SKM-1 (cell line): ENCODE results near the gene MEF2A.
"Not testable (repeated sequence)": the region's sequence is repeated elsewhere in the genome, so short reads cannot be mapped to it uniquely, and the experiment has no call there.

Experiments used
- DNase-seq: peaks from one replicate; lab custom pipeline; 2025; ENCODE audit not compliant: unreplicated experiment; lab: John Stamatoyannopoulos, UW

The MEF2A gene

DNA sequence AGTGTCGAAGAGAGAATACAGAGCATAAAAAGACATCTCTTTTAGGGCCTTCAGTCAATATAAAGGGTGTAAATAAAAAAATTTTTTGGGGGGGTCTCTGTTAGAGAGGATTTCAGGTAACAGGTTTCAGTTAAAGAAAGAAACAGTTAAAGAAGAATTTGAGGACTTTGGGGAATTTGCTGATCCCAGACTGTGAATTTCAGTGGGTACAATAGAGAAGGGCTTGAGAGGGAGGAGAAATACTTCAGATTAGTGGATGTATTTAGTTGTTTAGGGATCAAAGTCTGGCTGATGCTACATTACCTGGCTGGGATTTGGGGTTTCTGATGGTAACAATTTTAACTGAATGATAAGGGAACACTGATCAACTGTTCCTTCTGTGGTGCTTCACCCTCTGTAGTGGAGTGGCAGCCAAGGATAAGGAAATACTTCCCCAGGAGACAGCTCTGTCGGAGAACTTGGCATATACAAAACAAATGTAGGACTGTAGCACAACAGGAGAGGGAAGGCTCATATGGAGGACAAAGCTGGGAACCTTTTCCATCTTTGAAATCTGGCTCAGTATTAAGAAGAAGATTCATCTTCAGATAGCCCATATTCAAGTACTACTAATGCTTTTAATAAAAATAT is 79.2 kb downstream of the MEF2A start:
- no peak for DNase-seq

DNA sequence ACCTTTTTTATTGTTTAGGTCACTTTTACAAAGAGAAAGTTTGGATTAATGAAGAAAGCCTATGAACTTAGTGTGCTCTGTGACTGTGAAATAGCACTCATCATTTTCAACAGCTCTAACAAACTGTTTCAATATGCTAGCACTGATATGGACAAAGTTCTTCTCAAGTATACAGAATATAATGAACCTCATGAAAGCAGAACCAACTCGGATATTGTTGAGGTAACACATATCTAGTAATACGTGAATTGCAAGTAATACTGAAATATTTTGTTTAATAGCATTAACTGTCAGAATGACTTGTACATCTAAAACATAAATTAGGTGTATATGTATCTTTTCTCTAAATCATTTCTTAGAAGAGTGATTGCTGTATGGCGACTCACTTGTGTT is 79.8 kb downstream of the MEF2A start:
- DNase-seq: no peak

DNA sequence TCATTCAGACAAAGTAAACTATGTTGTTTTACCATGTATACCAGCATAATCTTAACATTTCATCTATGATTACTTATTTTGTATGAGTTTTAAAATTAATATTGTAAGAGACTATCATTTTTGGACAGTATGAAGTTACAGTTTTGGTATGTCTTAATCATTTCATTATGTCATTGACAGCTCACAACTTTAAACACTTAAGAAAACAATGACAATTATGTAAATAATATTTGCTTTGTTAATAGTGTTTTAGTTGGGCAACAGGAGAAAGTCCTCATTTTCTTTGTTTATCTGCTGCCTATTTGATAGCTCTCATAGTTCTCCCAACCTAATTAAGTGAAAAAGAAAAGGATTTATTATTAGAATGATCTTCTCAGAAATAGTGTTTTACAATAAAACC is 80.2 kb downstream of the MEF2A start:
- DNase-seq: no peak

DNA sequence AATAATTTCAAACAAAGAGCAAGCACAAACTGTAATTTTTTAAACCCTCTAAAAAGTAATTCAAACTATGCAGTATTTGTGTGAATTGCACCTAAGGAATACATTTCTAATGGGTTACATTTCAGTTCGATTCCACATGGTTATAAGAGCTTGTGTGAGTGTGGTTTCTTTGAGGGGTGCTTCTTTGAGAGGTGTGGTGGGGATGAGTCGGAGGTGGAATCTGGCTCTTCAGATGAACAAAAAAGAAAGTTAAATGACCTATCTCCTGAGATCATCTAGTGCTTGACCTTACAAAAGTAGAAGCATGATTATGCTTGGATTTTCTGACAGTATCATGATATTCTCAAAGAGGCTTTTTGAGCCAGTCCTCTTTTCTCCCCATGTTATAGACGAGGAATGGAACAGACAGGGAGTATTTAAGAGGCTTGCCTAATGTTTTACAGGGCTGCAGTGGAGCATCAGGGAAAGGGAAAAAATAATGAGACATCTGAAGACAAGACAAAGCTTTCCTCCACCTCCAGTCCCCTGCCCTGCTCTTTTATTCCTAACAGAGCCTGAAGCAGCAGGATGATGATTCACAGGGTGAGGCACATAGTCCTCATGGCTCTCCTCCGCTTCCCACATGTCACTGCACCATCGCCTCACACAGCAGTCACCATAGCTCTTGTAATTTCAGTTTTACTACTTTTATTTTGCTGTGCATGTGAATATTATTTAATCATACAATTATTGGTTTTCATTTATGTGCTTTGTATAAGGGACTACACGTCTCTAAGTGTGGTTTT is 85.4 kb downstream of the MEF2A start:
- DNase-seq: no peak

DNA sequence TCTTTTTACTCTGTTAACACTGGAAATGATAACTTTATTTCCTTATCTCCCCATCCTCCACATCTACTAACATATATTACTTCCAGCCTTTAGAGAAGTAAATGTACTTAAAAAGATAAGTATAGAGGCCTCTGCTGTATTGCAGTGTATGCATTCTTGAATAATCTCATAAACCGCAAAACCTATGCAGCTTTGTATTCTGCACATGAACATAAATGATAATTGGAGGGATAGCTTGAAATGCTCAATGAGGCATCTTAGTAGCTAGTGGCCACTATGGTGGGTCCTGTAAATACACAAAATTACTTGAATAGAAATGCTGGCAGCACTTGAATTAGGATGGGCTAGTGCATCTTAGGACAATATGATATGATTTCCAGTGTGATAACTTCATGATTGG is 90.4 kb downstream of the MEF2A start:
- no peak for DNase-seq

DNA sequence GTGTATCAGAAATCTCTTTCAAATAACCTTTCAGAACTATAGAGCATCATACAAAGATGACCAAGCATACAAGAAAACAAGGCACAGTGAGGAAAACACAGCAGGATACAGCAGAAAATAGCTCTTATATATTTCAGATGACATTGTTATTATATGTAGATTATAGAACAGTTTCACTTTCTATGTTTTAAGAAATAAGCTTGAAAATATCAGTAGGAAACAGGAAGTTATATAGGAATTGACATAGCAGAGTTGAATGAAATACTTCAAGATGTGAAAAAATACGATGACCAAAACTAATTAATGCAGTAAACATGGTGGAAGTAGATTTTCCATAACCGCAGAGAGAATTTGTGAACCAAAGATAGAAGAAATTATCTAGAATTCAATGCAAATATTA is 92.2 kb downstream of the MEF2A start:
- DNase-seq: no peak

DNA sequence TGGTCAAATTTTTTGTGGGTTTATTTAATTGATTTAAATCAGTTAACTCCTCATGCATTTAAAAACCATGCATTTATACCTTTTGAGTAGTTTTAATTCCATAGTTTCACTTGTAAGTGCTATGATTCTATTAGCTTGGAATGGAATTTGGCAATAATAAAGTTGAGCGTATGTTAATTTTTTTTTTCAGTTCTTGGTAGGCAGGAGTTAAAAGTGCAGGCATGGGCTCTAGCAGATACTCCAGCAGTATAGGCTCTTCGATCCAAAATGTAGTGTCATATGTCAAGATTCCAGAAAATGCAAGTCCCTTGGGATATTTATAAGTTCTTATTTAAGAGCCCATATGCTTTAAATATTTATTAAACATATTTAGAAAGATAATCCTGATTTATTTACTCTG is 97.1 kb downstream of the MEF2A start:
- DNase-seq: no peak

DNA sequence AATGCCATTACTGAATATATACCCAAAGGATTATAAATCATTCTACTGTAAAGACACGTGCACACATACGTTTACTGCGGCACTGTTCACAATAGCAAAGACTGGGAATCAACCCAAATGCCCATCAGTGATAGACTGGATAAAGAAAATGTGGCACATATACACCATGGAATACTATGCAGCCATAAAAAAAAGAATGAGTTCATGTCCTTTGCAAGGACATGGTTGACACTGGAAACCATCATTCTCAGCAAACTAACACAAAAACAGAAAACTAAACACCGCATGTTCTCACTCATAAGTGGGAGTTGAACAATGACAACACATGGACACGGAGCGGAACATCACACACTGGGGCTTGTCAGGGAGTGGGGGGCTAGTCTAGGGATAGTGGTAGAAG is 100.3 kb downstream of the MEF2A start:
- DNase-seq: not testable (repeated sequence)

DNA sequence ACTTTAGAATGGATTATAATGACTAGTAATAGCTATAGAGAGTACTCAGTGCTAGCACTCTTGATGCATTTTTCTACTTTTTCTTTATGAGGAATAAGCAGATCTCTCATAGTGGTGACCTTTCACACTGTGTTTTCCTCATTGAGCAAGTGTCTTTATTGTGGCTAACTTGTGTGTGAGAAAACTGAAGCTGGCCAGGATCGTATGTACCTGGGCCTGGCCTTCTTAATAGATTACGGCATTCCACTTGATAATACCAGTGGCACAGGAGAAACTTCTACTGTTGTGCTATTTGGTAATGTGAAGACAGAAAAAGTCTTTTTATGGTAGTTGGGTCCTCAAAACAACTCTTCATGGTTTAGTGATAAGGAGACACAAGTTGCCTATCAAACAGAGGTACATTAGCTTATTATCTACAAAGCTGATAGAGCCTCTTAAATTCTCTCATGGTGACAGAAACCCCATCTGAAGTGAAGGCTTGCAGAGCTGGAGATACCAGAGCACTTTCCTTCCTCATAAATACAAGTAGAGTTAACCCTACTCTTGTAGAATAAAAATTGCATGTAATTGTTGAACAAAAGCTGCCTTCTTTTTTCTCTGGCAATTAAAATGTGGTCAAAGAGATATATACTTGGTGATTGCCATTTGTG is 102.9 kb downstream of the MEF2A start:
- no peak for DNase-seq

DNA sequence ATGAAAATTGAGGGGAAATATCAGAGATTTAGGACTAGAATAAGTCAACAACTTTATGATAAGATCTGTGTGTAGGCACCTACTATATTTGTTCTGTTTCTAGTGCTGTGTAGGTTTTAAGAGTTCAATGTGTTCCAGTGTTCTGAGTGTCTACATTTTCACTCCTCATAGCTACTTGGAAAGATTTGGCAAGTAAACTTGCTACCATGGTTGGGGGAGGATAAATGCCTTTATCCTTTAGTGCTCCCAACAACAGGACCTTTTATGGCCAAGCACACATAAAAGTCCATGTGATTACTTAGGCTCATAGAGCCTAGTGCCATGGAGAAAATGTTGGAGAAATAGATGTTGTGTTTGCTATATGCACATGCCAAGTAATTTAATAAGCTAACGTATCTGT is 103.5 kb downstream of the MEF2A start:
- DNase-seq: no peak

DNA sequence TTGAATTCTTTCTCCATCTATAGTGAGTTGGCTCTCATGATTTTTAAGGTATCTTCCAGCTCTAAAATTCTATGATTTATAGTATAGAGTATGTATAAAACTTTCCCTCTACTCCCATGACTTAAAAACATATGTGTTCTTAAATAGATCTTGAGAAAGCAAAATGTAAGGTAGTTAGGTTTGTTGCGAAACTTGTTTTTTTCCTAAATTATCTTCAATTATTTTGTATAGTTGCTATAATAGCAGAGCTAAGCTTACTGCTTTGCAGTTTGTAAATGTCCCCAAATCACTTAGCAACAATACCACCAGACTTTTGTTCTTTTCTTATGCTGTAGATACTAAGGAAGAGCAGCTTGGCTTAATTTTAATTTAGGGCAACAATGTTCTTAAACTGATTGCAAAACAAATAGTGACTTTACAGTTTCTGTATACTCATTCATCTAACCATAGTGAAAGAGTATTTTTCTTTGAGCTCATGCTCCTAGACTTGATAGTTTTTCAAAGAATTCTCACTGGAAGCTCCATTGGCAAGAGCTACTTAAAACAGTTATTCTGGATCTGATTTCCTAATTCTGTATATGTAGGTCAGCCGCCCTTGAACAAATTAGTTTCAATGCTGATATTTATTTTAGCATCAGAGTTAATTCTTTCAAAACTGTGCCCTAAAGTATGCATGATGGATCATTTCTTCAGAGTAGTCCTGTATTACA is 106.3 kb downstream of the MEF2A start:
- no peak for DNase-seq

DNA sequence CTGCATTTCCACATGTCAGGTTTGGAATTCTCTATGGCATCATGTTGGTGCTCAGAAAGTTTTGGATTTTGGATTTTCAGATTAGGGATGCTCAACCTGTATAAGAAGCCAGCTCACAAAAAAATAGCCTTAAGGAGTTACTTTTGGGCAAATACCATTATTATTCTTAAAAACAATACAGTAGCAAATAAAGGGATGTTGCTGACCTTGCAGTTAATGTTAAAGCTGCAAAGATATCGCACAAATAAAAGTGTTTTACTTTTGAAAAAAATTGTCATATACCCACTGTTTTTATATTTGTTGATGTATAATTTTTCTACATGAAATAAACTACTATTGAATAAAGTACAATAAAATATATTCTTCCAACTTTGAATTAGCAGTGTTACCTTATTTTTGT is 107.3 kb downstream of the MEF2A start:
- no peak for DNase-seq

DNA sequence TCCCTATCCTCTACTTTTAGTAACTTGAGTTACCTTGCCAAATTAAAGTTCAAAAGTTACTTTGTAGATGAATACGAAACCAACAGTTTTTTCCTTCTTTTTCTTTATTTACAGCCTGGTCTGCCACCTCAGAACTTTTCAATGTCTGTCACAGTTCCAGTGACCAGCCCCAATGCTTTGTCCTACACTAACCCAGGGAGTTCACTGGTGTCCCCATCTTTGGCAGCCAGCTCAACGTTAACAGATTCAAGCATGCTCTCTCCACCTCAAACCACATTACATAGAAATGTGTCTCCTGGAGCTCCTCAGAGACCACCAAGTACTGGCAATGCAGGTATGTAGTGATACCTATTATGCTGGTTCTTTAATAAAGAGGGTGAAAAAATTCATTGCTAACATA is 108.5 kb downstream of the MEF2A start:
- no peak for DNase-seq

DNA sequence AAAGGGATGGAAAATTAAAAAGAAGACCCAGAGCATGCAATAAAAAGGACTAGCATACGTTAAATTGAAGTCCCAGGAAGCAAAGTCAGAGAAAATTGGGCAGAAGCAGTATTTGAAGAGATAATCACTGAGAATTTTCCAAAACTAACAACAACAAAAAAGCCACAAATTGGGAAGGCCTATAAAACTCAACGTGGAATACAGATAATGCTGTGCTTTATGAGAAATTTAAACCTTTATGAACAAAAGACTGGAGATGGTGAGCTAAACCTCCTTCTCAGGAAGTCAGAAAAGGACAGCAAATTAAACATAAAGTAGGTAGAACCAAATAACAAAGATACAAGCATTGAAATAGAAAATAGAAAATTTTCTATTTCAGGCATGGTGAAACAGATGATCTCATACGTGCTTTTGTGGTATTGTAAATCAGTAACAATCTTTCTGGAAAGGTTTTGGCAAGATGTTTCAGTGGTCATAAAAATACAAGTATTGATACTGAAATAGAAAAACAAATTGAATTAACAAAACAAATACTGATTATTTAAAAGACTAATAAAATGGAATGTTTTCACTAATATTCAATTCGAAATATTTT is 111.9 kb downstream of the MEF2A start:
- DNase-seq: no peak

DNA sequence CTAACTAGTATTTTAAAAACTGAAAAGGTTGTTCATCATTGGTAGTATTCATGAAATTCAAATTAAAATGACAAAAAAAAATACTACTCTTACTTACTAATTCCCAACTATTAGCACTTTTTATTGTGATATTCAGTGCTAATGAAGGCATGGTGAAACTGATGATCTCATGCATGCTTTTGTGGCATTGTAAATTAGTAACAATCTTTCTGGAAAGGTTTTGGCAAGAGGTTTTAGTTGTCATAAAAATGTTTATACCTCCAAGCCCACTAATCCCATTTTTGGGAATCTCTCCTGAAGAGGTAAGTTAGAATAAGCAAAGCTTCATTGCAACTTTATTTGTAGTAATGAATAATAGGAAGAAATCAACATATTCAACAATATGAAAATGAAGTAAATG is 114.5 kb downstream of the MEF2A start:
- DNase-seq: no peak

DNA sequence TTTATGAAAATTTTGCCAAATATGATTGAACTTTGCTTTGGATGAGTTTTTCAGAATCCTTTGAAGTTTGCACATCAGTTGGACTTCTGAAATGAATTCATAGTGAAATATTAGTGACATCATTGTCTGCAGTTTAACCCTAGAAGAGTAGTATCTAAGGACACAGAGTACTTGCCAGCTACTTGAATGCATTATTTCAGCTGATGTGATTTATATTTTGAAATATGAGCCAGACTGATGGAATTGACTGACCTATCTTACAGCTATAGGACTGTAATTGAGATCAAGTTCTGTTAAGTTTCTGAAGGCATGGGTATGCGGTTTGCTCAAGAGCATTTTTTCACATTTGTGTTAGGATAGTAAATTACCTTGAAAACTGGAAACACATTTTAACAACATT is 116.2 kb downstream of the MEF2A start:
- DNase-seq: no peak

DNA sequence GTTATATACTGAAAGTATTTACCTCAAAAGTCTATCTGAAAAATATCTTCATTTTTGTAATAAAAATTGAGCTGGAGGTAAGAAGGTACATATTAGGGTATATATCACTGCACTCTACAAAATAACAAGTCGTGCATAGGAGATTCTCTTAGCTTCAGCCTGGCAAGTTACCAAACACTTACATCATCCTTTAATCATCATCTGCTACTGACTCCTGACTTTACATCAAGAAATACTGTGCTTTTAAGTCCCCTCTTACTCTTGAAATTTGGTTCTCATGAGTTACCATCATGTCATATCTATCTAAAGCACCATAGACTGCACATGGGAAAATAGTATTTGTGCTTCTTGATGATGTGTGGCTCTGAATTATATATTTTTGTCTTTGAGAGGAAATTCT is 116.7 kb downstream of the MEF2A start:
- no peak for DNase-seq

DNA sequence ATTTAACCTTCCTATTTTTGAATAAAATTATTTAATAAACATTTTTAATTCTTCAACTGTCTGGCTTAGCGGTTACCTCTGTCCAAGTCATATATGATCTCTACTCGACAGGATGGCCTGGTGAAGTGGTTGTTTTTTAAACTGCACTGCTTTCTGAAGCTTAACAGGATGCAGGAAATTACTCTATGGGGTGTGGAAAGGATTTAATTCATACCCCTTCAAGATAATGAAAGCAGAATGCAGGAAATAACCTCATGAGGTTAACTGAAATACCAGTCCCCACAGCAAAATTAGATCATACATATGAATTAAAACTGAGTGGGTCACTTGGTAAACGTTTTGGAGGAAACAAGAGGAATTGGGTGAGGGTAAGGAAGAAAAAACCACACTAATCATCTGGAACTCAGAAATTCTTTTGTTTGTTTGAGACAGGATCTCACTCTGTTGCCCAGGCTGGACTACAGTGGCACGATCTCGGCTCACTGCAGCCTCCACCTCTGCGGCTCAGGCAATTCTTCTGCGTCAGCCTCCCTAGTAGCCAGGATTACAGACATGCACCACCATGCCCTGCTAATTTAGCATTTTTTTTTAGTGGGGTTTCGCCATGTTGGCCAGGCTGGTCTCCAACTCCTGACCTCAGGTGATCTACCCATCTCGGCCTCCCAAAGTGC is 117.4 kb downstream of the MEF2A start:
- no peak for DNase-seq

DNA sequence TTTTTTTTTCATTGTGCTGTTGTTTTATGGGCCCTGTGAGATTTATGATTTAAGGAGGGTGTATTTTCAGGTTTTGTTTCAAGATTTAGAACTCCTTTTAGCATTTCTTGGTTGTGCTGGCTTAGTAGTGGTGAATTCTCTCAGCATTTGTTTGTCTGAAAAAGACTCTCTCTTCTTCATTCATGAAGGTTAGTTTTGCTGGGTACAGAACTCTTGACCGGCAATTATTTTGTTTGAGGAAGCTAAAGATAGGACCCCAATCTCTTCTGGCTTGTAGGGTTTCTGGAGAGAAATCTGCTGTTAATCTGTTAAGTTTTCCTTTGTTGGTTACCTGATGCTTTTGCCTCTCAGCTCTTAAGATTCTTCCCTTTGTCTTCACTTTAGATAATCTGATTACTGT is 120.5 kb downstream of the MEF2A start:
- no peak for DNase-seq

DNA sequence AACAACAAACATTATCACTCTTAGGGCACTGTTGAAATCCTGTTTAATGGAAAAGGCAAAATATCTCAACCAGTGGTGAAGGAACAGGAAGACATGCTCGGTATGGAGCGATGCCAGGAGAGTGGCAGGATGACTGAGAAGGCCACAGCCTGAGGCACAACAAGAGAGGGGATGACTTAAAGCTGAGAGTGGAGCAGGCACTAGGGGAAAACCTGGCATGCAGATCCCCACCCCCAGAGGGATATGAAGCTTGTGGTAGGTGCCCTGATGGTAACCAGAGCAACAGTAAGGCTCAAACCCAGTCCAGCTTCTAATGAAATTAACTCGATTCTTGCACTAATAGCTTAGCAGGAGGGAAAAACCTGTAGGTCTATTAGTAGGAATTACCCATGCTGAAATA is 127.0 kb downstream of the MEF2A start:
- no peak for DNase-seq

DNA sequence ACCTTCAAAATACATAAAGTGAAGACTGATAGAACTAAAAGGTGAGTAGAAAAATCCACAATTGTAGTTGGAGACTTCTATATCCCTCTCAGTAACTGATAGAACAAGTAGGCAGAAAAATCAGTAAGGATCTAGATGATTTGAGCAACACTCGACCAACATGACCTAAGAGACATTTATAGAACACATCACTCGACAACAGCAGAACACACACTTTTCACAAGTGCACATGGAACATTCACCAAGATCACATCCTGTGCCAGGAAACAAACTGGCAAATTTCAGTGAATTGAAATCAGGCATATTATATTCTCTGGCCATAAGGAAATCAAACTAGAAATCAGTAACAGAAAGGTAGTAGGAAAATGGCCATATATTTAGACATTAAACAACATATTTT is 130.3 kb downstream of the MEF2A start:
- DNase-seq: no peak
